Measurements from ENCODE around the gene IMMP2L.

- no peak for TF ChIP-seq TAF1 (IDR thresholded peaks at IDR 0.05; ENCODE audit: borderline replicate concordance, insufficient read depth, low read length)
- no peak for TF ChIP-seq POLR2AphosphoS5 (IDR thresholded peaks at IDR 0.05; ENCODE audit: low read depth, low read length)
- TF ChIP-seq SIN3A (IDR thresholded peaks at IDR 0.05; ENCODE audit: borderline replicate concordance, insufficient read depth, low read length): no peak
These were observed 332.4 kb downstream of the IMMP2L start for GRCh38 chr7:111229916-111230315.
